ENCODE results near the gene GID4.

Gene GID4

DNA sequence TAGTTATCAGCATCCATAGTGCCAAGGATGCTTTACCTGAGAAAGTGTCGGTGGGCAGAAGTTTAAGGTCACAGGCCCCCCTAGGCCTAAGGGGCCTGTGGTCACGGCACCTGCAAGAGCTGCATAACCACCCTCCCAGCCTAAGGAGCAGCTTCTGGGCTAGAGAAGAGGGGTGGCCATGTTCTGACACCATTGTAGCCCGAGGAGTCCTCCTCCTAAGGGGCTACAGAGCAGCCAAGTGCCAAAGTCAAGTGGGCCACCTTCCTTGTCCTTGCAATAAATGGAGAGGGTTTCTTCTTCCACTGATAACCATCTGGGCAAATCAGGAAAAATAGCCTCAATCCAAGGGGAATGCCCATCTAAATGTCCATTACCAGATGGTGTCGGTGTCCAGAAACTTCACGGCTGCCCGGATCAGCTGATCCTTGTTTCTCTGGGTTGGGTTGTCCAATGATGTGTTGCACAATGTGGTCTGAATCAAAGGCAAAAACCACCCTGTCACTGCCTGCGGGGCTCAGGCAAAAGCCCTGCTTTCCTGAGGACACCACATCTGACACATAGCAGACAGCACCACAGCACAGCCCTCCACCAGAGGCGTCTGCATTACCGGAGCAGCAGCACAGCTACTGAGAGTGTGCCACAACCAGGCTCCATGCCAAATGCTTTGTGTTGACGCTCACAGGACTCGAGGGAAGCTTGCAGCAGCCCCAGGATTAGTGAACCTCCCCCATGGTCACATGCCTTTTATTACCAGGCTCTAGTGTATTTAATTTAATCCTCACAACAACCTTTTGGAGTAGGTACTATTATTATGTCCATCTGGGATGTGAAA lies 13.0 kb upstream of the GID4 start:
- Histone ChIP-seq H3K36me3 (ENCODE audit: control insufficient read depth, low read length) (peaks cover 21% of the 10 kb centered on the region), H3K27ac (ENCODE audit: low read depth, low read length) (no peak overlapping the region), H3F3A (ENCODE audit: control insufficient read depth, insufficient read depth) (no peaks in the 10 kb centered on the region), H3K4me3 (ENCODE audit: low read length) (no peak overlapping the region), H3K4me2 (ENCODE audit: low read length) (no peak overlapping the region), H3K79me2 (ENCODE audit: control insufficient read depth, low read length) (peaks cover 9% of the 10 kb centered on the region), H3K4me1 (ENCODE audit: control insufficient read depth, low read length) (no peaks in the 10 kb centered on the region), H3K9me2 (replicated peaks; ENCODE audit: control insufficient read depth, low read length) (no peaks in the 10 kb centered on the region), H4K20me1 (ENCODE audit: control insufficient read depth, insufficient read depth, low read depth, low read length) (no peaks in the 10 kb centered on the region), H3K9me3 (ENCODE audit: control insufficient read depth, insufficient read depth, low read length) (no peaks in the 10 kb centered on the region), H3K27me3 (ENCODE audit: control insufficient read depth, low read length) (no peaks in the 10 kb centered on the region)
- TF ChIP-seq, protein P1, sequence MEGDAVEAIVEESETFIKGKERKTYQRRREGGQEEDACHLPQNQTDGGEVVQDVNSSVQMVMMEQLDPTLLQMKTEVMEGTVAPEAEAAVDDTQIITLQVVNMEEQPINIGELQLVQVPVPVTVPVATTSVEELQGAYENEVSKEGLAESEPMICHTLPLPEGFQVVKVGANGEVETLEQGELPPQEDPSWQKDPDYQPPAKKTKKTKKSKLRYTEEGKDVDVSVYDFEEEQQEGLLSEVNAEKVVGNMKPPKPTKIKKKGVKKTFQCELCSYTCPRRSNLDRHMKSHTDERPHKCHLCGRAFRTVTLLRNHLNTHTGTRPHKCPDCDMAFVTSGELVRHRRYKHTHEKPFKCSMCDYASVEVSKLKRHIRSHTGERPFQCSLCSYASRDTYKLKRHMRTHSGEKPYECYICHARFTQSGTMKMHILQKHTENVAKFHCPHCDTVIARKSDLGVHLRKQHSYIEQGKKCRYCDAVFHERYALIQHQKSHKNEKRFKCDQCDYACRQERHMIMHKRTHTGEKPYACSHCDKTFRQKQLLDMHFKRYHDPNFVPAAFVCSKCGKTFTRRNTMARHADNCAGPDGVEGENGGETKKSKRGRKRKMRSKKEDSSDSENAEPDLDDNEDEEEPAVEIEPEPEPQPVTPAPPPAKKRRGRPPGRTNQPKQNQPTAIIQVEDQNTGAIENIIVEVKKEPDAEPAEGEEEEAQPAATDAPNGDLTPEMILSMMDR (IDR thresholded peaks at IDR 0.05; ENCODE audit: low read depth, low read length, poor library complexity, severe bottlenecking), result no peak
- no peak for TF ChIP-seq EZH2phosphoT487 (IDR thresholded peaks at IDR 0.05; ENCODE audit: borderline replicate concordance, low read length)

DNA sequence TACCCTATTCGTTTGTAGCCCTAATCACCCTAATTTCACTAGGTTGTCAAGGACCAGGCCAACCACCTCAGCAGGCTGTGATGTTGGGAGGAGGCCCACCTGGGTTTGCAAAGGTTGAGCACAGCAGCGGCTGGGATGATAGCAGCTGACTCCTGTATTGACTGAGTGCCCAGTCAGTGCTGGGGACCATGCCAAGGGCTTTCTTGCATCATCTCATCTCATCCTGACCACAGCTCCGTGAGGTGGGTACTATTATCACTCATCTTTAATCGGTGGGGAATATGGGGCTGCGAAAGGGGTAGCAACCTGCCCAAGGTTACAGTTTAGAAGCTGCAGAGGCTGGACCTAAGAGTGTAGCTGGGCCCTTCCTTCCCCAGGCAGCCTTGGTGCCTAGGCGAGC lies 11.9 kb upstream of the GID4 start:
- TF ChIP-seq EZH2phosphoT487 (IDR thresholded peaks at IDR 0.05; ENCODE audit: borderline replicate concordance, low read length), result no peak
- TF ChIP-seq, protein P1 (IDR thresholded peaks at IDR 0.05; ENCODE audit: low read depth, low read length, poor library complexity, severe bottlenecking), result no peak
- H4K20me1 ChIP-seq (ENCODE audit: control insufficient read depth, insufficient read depth, low read depth, low read length), result 0 out of 2 replicates have a peak, but pooled peaks cover 4% of the 10 kb centered on the region
- H3K4me1 ChIP-seq (ENCODE audit: control insufficient read depth, low read length), result peaks cover 6% of the 10 kb centered on the region
- peaks cover 14% of the 10 kb centered on the region; the same call in 1 of the 2 replicates for H3K36me3 ChIP-seq (ENCODE audit: control insufficient read depth, low read length)
- H3K27ac ChIP-seq (ENCODE audit: low read depth, low read length), result no peak overlapping the region
- no peaks in the 10 kb centered on the region for H3F3A ChIP-seq (ENCODE audit: control insufficient read depth, insufficient read depth)
- H3K79me2 ChIP-seq (ENCODE audit: control insufficient read depth, low read length), result peaks cover 18% of the 10 kb centered on the region
- H3K4me2 ChIP-seq (ENCODE audit: low read length), result no peak overlapping the region
- no peaks in the 10 kb centered on the region for H3K9me3 ChIP-seq (ENCODE audit: control insufficient read depth, insufficient read depth, low read length)
- no peaks in the 10 kb centered on the region for H3K27me3 ChIP-seq (ENCODE audit: control insufficient read depth, low read length)
- no peak overlapping the region for H3K4me3 ChIP-seq (ENCODE audit: low read length)
- no peaks in the 10 kb centered on the region for H3K9me2 ChIP-seq (replicated peaks; ENCODE audit: control insufficient read depth, low read length)

DNA sequence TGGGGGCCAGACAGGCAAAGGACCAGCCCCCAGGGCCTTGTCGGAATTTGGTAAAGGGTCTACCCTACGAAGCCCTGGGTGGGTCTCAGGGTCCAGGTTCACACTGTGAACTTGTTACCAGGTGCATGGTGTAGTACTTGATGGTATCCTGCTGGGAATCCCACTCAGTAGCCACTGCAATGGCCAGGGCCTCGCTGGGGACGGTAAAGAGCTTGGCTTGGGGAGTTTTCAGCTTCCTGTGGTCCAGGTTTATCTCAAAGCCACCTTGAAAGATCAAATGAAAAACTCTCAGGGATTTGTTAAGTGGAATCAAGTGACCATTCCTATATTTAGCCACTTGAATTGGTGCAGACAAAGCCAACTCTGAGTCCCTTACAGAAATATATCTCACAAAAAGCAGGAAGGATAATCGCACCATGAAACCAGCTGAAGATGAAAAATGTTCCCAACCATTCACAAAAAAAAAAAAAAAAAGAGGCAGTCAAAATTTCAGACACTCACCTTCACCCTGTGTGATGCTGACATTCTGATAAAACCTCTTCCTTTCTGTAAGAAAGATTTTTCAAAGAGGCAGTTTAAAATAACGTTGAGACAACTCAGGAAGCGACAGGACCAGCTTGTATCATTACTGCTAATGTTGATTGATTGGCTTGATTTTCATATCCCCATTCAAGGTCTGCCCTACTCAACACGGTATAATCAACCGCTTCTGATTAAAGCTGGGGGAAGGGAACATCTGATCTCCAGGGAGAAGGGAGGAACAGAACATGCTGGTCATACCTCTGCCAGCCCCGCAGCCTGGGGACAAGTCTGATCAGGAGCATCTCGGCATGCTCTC lies 10.9 kb upstream of the GID4 start:
- Histone ChIP-seq H3K27ac (ENCODE audit: low read depth, low read length) (no peak overlapping the region), H3K9me2 (replicated peaks; ENCODE audit: control insufficient read depth, low read length) (no peaks in the 10 kb centered on the region), H3K4me3 (ENCODE audit: low read length) (no peak overlapping the region), H3K9me3 (ENCODE audit: control insufficient read depth, insufficient read depth, low read length) (no peaks in the 10 kb centered on the region), H3F3A (ENCODE audit: control insufficient read depth, insufficient read depth) (no peaks in the 10 kb centered on the region), H4K20me1 (ENCODE audit: control insufficient read depth, insufficient read depth, low read depth, low read length) (peaks cover 10% of the 10 kb centered on the region; the same call in 1 of the 2 replicates), H3K36me3 (ENCODE audit: control insufficient read depth, low read length) (peaks cover 14% of the 10 kb centered on the region; the same call in 1 of the 2 replicates), H3K79me2 (ENCODE audit: control insufficient read depth, low read length) (peaks cover 28% of the 10 kb centered on the region), H3K4me1 (ENCODE audit: control insufficient read depth, low read length) (peaks cover 13% of the 10 kb centered on the region), H3K4me2 (ENCODE audit: low read length) (no peak overlapping the region), H3K27me3 (ENCODE audit: control insufficient read depth, low read length) (no peaks in the 10 kb centered on the region)
- no peak for TF ChIP-seq EZH2phosphoT487 (IDR thresholded peaks at IDR 0.05; ENCODE audit: borderline replicate concordance, low read length)
- TF ChIP-seq, protein P1 (IDR thresholded peaks at IDR 0.05; ENCODE audit: low read depth, low read length, poor library complexity, severe bottlenecking), result no peak
